Activated CD8-positive, alpha-beta memory T cell treated with anti-CD3 and anti-CD28 coated beads, Interleukin-2, amount 50 U/mL, for 48 hours (primary cell): ENCODE data around the gene CES1.
"Not testable (repeated sequence)": the region's sequence is repeated elsewhere in the genome, so short reads cannot be mapped to it uniquely, and the experiment has no call there.

Source experiments
- DNase-seq: peaks from one replicate; pipeline ENCODE4 v3.0.0-alpha.2; 2020

The CES1 gene

GRCh38 chr16:55830658-55831294 lies 2.1 kb downstream of the CES1 start:
- DNase-seq: peak; percentile 36

GRCh38 chr16:55829232-55829631 lies 3.7 kb downstream of the CES1 start:
- peak; percentile 12 for DNase-seq

GRCh38 chr16:55828680-55829079 lies 4.2 kb downstream of the CES1 start:
- DNase-seq: peak; percentile 28

- DNase-seq: peak; percentile 12
Measured at GRCh38 chr16:55825115-55825728, 7.7 kb downstream of the CES1 start.

- peak; percentile 33 for DNase-seq
Measured at GRCh38 chr16:55824473-55825000, 8.4 kb downstream of the CES1 start.

GRCh38 chr16:55822280-55822810 lies 10.6 kb downstream of the CES1 start:
- DNase-seq: no peak

- no peak for DNase-seq
Measured at GRCh38 chr16:55821210-55821609, 11.7 kb downstream of the CES1 start.

GRCh38 chr16:55820615-55821014 lies 12.3 kb downstream of the CES1 start:
- DNase-seq: no peak

- DNase-seq: no peak
Measured at GRCh38 chr16:55817236-55817912, 15.5 kb downstream of the CES1 start.

GRCh38 chr16:55816222-55816621 lies 16.7 kb downstream of the CES1 start:
- DNase-seq: not testable (repeated sequence)

- peak; percentile 34 for DNase-seq
Measured at GRCh38 chr16:55815320-55815719, 17.6 kb downstream of the CES1 start.

GRCh38 chr16:55814174-55814573 lies 18.7 kb downstream of the CES1 start:
- DNase-seq: not testable (repeated sequence)

- DNase-seq: peak; percentile 22
Measured at GRCh38 chr16:55813730-55814129, 19.2 kb downstream of the CES1 start.

- DNase-seq: peak; percentile 38
Measured at GRCh38 chr16:55812951-55813350, 19.9 kb downstream of the CES1 start.

GRCh38 chr16:55811811-55812210 lies 21.1 kb downstream of the CES1 start:
- DNase-seq: no peak

- peak; percentile 25 for DNase-seq
Measured at GRCh38 chr16:55810451-55810961, 22.4 kb downstream of the CES1 start.

GRCh38 chr16:55809851-55810250 lies 23.0 kb downstream of the CES1 start:
- no peak for DNase-seq

GRCh38 chr16:55809386-55809785 lies 23.5 kb downstream of the CES1 start:
- DNase-seq: no peak

- DNase-seq: not testable (repeated sequence)
Measured at GRCh38 chr16:55808286-55808685, 24.6 kb downstream of the CES1 start.

- DNase-seq: not testable (repeated sequence)
Measured at GRCh38 chr16:55805104-55805503, 27.8 kb downstream of the CES1 start.

- not testable (repeated sequence) for DNase-seq
Measured at GRCh38 chr16:55803681-55804080, 29.2 kb downstream of the CES1 start.

GRCh38 chr16:55792934-55793374 lies 39.9 kb downstream of the CES1 start:
- DNase-seq: not testable (repeated sequence)

GRCh38 chr16:55791512-55791911 lies 41.4 kb downstream of the CES1 start:
- DNase-seq: not testable (repeated sequence)
